Suprapubic skin (tissue), 4 donors: ENCODE results near the gene MYO15B.

ENCODE experiments used
- EP300 ChIP-seq: sonication (generic); formaldehyde crosslinking; IDR thresholded peaks from one replicate; pipeline ENCODE4 v1.6.1; 2017; ENCODE audit warnings: antibody characterized with exemption
- POLR2A ChIP-seq, 2 donors: fragments of 450-650 bp; IDR thresholded peaks; one replicate each; pipeline ENCODE4 v1.6.1; 2017; ENCODE audit warnings: antibody characterized with exemption in 2 of 2, mild to moderate bottlenecking in 2 of 2, moderate library complexity in 2 of 2
- POLR2AphosphoS5 ChIP-seq, 3 donors: sonication (generic); formaldehyde crosslinking; IDR thresholded peaks; one replicate each; pipeline ENCODE4 v1.6.1; 2017; ENCODE audit warnings: antibody characterized with exemption in 3 of 3
- TF ChIP-seq, protein P1 (sequence below), 2 donors: fragments of 200-600 bp in 1 of 2; fragments of 450-650 bp in 1 of 2; sonication (generic) in 1 of 2; IDR thresholded peaks; one replicate each; pipeline ENCODE4 v1.5.1; 2016 to 2019; ENCODE audit warnings: antibody characterized with exemption in 2 of 2, mild to moderate bottlenecking in 1 of 2, moderate library complexity in 1 of 2

DNA sequence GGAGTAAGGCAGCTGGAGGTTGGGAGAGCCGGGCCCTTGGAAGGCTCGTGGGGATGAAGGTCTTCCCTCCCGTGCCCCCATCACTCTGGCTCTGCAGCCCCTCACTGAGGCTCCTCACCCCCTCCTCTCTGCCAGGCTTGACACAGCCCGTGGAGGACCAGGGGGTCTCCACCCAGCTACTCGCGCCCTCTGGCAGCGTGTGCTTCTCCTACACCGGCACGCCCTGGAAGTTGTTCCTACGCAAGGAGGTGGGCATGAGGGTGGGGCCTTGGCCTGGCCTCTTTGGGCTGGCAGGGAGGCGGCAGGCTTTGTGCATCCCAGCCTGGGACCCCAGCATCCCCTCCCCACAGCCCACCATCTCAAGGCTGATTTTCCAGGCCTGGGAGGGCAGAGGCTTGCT lies 30.1 kb downstream of the MYO15B start:
- TF ChIP-seq, protein P1, sequence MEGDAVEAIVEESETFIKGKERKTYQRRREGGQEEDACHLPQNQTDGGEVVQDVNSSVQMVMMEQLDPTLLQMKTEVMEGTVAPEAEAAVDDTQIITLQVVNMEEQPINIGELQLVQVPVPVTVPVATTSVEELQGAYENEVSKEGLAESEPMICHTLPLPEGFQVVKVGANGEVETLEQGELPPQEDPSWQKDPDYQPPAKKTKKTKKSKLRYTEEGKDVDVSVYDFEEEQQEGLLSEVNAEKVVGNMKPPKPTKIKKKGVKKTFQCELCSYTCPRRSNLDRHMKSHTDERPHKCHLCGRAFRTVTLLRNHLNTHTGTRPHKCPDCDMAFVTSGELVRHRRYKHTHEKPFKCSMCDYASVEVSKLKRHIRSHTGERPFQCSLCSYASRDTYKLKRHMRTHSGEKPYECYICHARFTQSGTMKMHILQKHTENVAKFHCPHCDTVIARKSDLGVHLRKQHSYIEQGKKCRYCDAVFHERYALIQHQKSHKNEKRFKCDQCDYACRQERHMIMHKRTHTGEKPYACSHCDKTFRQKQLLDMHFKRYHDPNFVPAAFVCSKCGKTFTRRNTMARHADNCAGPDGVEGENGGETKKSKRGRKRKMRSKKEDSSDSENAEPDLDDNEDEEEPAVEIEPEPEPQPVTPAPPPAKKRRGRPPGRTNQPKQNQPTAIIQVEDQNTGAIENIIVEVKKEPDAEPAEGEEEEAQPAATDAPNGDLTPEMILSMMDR (IDR thresholded peaks at IDR 0.05) = no peak
- no peak for TF ChIP-seq POLR2A (IDR thresholded peaks at IDR 0.05)
- no peak for TF ChIP-seq EP300
- no peak for TF ChIP-seq POLR2AphosphoS5 (IDR thresholded peaks at IDR 0.05)
